GM19023 (cell line): ENCODE results near the gene RPS6KC1.
"Not testable (repeated sequence)": the region's sequence is repeated elsewhere in the genome, so short reads cannot be mapped to it uniquely, and the experiment has no call there.

Experiments used
- ATAC-seq: cut with Tn5 transposase; IDR thresholded peaks from one replicate; pipeline ENCODE4 v1.9.1; 2021; ENCODE audit warnings: mild to moderate bottlenecking, moderate library complexity; ENCODE audit not compliant: unreplicated experiment

The RPS6KC1 gene

DNA sequence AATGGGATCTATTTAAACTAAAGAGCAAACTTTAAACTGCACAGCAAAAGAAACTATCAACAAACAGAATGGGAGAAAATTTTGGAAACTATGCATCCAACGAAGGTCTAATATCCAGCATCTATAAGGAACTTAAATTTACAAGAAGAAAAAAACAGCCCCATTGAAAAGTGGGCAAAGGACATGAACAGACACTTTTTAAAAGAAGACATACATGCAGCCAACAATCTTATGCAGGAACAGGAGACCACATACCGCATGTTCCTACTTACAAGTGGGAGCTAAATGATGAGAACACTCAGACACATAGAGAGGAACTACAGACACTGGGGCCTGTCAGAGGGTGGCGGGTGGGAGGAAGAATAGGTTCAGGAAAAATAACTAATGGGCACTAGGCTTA lies 149.6 kb downstream of the RPS6KC1 start:
- no peak for ATAC-seq

DNA sequence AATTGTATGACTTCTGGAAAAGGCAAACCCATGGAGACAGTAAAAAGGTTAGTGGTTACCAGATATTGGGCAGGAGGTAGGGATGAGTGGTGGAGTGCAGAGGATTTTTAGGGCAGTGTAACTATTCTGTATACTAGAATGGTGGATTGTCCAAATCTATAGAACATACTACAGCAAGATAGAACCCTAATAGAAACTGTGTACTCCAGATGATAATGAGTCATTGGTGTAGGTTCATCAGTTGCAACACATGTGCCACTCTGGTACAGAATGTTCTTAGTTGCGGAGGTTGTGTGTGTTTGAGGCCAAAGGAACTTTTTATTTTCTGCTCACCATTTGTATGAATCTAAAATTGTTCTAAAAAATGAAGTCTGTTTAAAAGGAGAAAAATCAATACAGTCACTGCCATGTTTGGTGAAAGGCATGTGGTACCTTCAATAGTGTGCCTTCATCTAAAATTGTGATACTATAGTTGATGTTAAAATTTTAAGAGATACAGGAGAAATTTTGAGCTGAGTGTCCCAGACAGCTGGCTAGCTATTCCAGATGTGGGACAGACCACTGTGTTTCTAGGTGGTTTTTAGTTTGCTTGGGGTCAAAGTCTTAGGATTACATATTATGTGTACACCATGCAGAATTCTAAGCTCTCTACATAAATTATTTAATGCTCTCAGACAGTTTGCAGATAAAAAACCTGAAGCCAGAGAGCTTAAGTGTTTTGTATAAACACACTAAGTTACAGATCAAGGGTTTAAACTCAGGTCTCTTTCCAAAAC lies 150.5 kb downstream of the RPS6KC1 start:
- no peak for ATAC-seq

DNA sequence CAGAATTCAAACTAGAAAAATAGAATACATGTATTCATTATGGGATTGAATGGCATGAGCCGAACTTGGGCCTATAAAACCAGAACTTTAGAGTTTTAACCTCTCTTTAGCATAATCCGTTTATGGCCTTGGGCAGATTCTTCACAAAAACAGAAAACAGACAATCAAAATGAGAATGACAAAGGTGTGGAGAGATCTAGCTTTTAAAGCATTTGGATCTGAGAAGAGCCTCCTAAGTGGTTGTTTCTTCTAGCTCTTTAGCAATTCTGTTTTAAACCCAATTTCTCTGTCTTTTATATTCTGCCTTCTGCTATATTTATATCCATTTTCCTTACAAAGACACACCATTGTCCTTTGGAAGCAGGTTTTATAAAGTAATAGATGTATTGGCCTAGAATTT lies 160.2 kb downstream of the RPS6KC1 start:
- no peak for ATAC-seq

DNA sequence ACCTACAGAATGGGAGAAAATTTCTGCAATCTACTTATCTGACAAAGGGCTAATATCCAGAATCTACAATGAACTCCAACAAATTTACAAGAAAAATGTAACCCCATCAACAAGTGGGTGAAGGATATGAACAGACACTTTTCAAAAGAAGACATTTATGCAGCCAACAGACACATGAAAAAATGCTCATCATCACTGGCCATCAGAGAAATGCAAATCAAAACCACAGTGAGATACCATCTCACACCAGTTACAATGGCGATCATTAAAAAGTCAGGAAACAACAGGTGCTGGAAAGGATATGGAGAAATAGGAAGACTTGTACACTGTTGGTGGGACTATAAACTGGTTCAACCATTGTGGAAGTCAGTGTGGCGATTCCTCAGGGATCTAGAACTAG lies 168.0 kb downstream of the RPS6KC1 start:
- not testable (repeated sequence) for ATAC-seq

DNA sequence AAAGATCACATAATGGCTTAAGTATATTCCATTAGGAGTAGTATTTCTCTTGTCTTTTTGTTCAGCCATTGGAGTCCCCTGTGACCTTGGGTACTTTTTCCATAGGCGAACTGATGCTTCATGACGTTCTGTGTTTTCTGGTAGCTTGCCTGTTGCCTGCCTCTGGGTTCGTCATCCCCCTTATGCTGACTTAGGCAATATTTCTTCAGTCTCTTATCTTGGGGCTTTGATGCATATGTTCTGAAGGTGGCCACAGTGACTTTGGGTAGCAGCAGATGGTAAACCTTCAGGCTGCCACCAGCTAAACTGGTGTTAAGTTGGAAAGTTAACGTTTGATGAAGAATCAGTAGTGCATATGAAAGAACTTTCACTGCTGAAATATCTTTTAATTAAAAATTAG lies 170.2 kb downstream of the RPS6KC1 start:
- no peak for ATAC-seq

DNA sequence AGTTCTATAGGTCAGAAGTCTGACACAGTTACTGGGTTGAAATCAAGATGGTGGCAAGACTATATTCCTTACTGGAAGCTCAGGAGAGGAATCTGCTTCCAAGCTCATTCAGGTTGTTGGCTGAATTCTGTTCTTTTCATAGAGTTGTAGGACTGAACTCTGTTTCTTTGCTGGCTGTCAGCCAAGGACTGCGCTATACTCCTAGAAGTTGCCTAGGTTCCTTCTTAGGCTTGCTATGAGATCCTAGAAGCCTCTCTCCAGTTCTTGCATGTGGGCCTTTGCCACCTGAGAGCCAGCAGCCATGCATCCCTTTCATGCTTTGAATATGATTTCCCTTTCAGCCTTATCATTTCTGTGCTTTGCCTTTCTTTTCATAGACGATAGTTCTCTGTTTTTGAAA lies 176.4 kb downstream of the RPS6KC1 start:
- no peak for ATAC-seq

DNA sequence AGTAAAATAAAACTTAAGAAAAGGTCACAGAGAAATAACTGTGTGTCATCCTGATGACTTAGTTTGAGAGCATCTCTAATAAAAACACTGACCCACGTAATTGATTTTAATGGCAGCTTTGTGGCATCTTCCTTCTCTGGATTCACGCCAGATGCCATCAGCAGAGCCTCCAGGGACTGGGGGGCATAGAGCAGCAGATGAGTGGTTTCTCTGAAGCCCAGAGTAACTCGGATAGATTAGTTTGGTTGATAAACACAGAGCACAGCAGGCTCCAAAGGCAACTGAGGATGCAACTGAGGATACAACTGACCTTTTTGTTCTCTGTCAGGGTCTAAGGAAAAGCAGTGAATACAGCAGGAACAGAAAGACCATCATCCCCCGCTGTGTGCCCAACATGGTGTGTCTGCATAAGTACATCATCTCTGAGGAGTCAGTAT lies 180.8 kb downstream of the RPS6KC1 start:
- ATAC-seq, result no peak

DNA sequence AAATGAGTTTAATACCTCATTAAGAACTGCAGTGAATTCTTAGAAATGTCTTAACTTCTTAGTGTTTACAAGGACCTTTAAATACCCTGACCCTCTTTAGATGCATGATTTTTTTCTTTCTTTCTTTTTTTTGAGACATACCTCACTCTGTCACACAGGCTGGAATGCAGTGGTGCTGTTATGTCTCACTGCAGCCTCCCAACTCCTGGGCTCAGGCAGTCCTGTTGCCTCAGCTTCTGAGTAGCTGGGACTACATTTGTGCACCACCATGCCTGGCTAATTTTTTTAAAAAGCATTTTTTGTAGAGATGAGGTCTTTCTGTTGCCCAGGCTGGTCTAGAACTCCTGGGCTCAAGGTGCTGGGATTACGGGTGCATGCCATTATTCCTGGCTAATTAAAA lies 191.8 kb downstream of the RPS6KC1 start:
- no peak for ATAC-seq

DNA sequence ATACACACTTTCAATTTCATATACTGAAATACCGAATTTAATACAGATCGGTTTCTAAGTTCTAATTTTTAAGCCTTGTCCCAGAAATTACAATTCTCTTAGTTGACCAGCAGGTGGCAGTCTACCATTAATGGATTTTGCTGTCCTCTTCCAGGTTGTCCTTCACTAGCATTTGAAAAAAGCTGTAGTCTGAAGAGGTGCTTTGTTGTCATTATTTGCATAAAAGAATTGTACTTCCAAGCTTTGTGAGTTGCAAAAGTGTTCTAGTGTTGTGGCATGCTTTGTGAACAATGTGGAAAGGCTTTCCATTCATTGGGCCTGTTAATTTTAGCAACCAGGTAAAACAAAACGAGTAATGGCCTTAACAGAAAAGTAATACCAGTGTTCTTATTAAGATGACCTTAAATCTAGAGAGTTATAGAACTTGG lies 193.6 kb downstream of the RPS6KC1 start:
- ATAC-seq, result no peak

DNA sequence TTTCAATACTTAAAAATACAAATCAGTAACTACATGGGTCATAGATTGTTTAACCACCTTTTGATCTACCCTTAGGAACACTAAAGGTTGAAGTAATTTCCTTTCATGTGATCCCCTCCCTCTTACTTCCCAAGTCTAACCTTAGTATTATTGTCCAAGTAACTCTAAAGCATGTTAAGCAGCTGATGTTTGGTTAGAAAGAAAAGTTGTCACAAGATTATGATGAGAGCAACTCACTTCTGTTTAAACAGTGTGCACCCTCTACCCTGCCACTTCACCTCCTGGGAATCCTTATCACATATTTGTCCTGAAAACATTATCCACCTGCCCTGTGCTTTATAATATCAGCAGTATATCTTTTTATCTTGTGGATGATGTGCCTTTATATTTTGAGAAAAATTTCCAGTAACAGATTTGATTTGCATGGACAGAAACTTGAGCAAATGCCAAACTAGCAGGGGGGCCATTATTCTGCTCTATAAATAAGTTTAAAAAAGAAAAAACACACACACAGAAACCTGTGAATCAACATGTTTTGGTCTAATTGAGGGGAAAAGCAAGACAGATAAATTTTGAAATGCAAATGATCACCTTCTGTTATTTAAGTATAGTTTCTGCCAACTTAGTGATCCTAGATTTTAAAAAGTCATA lies 194.3 kb downstream of the RPS6KC1 start:
- no peak for ATAC-seq

DNA sequence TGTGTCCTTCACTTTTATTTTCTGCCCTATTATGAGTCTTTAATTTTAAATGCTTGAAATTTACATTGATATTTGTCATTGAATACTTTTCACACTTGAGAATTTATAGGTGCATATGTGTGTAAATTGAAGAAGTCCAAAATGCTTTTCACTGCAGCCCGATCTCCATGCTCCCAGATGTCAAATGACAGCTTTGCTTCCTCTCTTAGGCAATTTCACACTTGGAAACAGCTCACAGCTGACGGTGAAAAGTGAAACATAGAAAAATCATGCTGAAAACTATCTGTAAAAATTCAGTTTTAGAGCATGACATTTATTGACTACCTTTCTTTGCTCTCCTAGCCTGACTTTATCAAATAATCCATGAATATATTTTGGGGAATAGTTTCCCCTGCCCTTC lies 196.0 kb downstream of the RPS6KC1 start:
- no peak for ATAC-seq

DNA sequence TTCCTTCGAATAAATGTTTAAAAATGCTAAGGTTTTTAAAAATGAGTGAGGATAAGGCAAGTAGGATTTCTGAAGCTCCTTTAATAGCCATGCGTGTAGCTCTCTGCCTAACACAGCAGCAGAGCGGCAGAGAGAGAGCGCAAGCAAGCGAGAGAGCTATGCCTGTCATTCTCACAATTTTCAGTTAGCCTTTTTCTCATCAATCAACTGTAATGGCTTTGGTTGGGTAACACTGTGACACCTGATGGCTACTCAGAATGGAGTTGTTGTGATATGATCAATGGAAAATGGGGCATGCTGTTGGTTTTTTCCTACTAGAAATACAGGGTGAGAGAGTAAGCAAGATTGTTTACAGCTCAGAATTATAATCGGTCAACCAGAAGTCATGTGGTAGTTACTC lies 198.4 kb downstream of the RPS6KC1 start:
- no peak for ATAC-seq

DNA sequence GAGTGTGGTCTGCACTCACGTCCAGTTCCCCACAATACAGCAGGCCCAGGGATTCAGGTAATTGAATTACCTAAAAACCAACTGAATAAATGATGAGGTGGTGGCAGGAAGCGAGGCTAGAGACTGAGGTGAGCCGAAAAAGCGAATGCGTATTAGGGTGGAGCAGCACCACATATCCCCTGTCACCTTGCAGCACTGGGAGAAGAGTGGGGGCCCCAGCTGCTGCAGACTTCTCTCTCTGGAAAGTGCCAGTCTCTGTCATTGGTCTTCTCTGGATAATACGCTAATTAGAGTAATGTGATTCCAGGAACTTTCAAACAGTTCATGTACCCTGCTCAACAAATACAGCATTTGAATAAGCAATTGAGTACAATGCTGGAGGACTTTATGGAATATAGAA lies 199.0 kb downstream of the RPS6KC1 start:
- ATAC-seq, result no peak

DNA sequence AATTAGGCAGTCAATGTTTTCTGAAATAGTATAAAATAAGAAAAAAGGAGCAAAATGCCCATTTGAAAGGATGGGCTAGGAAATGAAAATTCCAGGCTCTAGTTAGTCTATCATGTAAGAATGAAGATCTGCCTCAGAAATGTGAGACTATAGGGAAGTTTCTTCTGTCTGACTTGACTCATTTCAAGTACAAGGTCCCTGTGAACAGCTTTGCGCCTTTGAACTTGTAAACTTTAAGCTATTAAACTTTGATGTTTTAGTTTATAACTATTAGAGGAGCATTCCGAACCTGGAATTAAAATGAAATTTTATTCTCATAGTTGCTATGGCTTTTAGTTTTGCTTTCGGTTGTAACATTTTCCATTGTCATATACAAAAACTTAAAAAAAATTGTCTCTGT lies 199.4 kb downstream of the RPS6KC1 start:
- no peak for ATAC-seq

DNA sequence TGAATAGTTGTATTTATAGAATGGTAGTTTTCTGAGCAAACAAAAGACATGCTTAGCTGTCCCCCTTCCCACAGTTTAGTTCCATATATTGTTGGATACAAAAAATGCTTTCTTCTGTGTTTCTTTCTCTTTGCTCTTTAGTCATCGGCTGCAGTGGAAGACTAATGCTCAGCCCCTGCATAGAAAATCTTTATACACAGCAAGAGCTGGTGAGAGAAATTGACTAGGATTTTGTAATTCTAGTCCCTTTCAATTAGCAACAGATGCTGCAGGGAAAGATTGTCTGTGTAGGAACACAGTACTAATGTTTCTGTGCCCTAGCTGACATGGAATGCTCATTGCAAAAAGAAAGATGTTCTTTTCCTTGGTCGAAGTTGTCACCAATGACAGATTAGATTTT lies 200.9 kb downstream of the RPS6KC1 start:
- no peak for ATAC-seq

DNA sequence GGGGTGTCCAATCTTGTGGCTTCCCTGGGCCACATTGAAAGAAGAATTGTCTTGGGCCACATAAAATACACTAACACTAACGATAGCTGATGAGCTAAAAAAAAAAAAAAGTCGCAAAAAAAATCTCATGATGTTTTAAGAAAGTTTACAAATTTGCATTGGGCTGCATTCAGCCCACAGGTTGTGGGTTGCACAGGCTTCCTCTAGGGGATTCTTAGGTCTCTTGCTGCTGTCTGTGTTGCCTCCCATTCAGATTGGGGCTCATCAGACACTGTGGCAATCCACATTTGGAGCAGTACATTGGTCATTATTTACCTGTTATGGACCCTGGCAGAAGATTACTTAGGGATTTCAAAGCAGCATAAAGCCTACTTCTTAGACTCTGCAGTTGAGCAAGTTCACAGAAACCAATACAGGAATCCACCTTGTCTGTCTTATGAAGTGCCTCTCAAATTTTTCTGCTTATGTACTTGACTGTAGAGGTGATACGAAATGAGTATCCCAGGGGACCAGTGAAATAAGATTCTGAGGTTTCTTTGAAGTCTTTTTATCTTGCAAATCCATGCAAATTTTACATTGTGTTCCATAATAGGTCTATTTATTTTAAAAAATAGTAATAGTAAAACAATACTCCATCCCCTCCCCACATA lies 205.5 kb downstream of the RPS6KC1 start:
- peak; percentile 90 for ATAC-seq

DNA sequence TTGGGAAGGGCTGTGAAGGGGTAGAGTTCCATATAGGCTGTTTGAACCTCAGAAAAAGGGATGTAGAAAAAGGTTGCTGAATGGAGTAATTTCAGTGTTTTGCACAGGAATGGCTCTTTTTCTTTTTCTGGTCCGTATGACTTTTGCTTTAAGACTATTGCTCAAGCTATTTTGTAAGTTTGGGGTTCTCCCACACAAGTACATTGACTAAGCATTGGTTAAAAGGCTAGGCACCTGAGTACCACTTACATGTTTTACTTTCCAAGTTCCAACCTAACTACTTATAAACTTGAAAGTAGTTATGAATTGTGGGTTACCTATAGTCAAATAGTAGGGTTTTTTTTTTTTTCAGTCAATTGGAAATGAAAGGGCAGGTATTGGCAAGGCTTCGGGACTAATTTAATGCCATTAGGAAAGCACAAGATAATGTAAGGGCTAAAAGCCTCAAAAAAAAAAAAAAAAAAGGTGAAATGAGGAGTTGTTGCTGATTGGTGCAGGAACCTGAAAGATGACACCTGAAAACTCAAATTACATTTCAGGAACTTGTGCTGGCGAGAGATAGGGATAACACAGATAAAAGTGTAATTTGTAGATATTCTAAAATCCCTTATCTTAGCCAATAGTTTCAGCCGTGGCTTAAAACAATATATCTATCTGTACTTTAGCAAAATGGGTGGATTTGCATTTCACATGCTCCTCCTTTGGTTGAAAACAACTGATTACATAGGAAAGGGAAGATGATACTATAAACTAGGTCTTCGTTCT lies 209.5 kb downstream of the RPS6KC1 start:
- no peak for ATAC-seq

DNA sequence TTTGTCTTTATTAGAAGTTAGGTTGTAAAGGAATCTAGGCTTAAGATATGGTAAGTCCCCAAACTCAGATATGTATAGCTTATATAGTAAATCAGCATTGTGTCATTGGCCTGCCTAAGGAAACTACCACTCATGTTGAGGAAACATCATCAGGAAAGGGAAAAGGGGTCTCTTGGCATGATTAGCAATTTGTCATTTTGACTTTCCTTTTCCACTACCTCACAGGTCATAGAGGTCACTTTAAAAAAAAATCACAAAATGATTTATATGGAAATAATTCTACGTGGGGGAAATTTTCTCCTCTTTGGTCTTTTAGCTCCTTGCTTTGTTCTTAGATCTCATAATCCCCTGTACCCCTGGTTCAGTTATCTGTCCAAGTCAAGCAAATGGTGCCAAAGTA lies 213.5 kb downstream of the RPS6KC1 start:
- no peak for ATAC-seq

DNA sequence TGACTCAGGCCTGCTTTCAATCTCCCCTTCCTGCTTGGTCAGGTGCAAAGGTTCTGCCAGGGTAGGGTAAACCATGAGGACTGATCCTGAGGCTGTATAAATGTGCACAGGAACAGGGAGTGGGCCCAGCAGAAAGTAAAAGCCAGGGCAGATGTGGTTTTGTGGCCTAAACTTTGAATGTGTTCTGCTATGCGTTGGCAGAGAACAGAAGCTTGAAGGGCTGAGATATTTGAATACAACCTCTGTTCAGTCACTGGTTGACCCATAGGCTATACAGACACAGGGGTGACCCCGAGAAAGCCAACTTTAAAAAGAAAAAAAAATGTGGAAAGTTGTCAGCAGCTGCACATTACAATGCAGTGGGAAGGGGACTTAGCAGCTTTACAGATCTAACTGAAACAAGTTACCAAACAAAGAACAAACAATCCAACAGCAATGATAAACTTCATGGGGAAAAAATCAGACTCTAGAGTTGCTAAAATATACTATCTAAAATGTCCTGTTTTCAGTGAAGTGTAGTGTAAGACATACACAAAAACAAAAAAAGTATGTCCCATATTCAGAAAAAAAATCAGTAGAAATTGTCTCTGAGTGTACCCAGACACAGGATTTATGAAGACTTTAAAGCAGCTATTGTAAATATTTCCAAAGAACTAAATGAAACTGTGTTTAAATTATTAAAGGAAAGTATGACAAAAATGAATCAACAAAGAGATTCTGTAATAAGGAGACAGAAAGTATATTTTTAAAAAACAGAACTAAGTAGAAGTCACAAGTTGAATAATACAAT lies 216.1 kb downstream of the RPS6KC1 start:
- ATAC-seq, result no peak

DNA sequence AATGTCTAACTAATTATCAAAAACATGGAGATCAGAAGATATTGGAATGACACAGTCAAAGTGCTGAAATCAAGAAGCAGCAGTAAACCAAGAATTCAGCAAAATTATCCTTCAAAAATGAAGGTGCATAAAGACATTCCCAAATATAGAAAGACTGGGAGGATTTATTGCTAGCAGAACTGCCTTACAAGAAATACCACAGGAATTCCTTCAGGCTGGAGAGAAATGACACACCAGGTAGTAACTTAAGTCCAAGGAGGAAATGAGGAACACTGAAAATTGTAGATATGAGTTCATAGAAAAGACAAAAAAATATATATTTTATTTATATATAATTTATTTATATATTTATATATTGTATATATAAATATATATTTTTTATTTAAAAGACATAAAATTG lies 217.2 kb downstream of the RPS6KC1 start:
- ATAC-seq, result no peak

DNA sequence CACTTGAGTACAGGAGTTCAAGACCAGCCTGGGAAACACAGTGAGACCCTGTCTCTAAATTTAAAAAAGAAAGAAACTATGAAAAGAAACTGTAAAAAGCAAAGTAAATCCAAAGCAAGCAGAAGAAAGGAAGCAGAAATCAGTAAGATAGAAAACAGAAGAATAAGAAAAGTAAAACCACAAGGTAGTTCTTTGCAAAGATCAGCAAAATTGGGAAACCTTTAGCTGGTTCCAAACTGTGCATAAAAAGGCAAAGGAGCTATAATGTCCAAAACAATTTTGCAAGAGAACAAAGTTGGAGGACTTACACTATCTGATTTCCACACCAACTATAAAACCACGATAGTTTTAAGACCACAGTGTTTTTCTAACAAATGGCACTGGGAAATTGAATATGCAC lies 218.8 kb downstream of the RPS6KC1 start:
- no peak for ATAC-seq
